Tibial nerve (tissue), 4 donors: ENCODE data around the gene C12orf54. TPM values are rescaled to one million over a fixed set of nuclear protein-coding genes. Genes with fewer than 3 reads are reported as not detected.
"Not testable (repeated sequence)": the region's sequence is repeated elsewhere in the genome, so short reads cannot be mapped to it uniquely, and the experiment has no call there.

ENCODE experiments used
- DNase-seq, 2 donors: peaks; one replicate each; pipeline ENCODE4 v3.0.0-alpha.2; 2019; ENCODE audit warnings: low spot score in 2 of 2
- H3K27ac ChIP-seq, 4 donors: fragments of 200-600 bp; sonication (generic) in 3 of 4; one replicate each; pipeline ENCODE4 v1.5.1; 2017 to 2019; ENCODE audit warnings: mild to moderate bottlenecking in 1 of 4
- H3K27me3 ChIP-seq, 2 donors: fragments of 200-600 bp; sonication (generic) in 1 of 2; one replicate each; pipeline versions ENCODE4 v1.5.1 to v1.6.0; 2017 to 2019
- H3K36me3 ChIP-seq, 3 donors: fragments of 200-600 bp; sonication (generic); one replicate each; pipeline ENCODE4 v1.5.1; 2018 to 2019
- H3K4me1 ChIP-seq, 4 donors: fragments of 200-600 bp; sonication (generic) in 3 of 4; one replicate each; pipeline ENCODE4 v1.5.1; 2017 to 2019
- H3K4me3 ChIP-seq, 4 donors: fragments of 200-600 bp; sonication (generic) in 3 of 4; one replicate each; pipeline ENCODE4 v1.5.1; 2017 to 2019; ENCODE audit warnings: mild to moderate bottlenecking in 1 of 4, moderate library complexity in 1 of 4
- H3K9me3 ChIP-seq, 4 donors: fragments of 200-600 bp; sonication (generic) in 3 of 4; one replicate each; pipeline ENCODE4 v1.5.1; 2017 to 2019
- EP300 ChIP-seq, 2 donors: sonication (generic); formaldehyde crosslinking; IDR thresholded peaks; one replicate each; pipeline ENCODE4 v1.6.1; 2017; ENCODE audit warnings: antibody characterized with exemption in 2 of 2, mild to moderate bottlenecking in 1 of 2
- POLR2A ChIP-seq, 2 donors: fragments of 450-650 bp; IDR thresholded peaks; one replicate each; pipeline ENCODE4 v1.6.1; 2017; ENCODE audit warnings: antibody characterized with exemption in 2 of 2, mild to moderate bottlenecking in 2 of 2, moderate library complexity in 2 of 2
- WGBS, 2 donors: methylation state at CpG; one replicate each; pipeline ENCODE4 v1.1.5; 2018; 5-methylcytosine and 5-hydroxymethylcytosine counted together
- total RNA-seq, 4 donors: library from RNA; depleted of rRNA; stranded (reverse); fragments of >200 nt; gene quantifications; one replicate each; pipeline ENCODE4 v1.1.0, GENCODE V29; 2016
- TF ChIP-seq, protein P1 (sequence below), 5 experiments: fragments of 200-600 bp in 3 of 5; fragments of 450-650 bp in 2 of 5; sonication (generic) in 3 of 5; IDR thresholded peaks; one replicate each; pipeline ENCODE4 v1.5.1; 2016 to 2019; ENCODE audit warnings: antibody characterized with exemption in 5 of 5, mild to moderate bottlenecking in 3 of 5, moderate library complexity in 2 of 5

C12orf54 gene
- 1 to 10 TPM in 1 of 4 donors, not detected in 3; 1.3 TPM for total RNA-seq

DNA sequence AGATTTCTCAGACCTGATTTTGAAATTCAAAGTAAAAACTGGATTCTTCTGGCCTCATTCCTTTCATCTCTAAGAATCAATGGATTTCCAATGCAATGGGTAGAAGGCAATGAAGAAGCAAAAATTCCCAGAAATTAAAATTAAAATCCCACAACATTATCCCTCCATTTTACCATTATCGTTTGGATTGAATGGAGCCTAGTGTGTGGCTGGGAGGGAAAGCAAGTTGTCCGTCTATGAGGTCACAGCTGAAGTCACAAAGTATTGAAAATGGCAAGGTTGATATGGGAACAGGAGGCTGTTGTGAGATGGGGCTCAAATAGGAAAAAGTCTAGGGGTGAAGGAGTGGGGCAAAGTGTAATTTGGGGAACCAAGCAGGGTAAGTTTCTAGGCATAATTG is at the start of gene C12orf54:
Gene C12orf54, plus strand, starts transcription at position 301 of the 400 bp plus-strand sequence. CDS start 799 bp downstream, outside the sequence.
- TF ChIP-seq POLR2A (IDR thresholded peaks at IDR 0.05): no peak
- TF ChIP-seq, protein P1, sequence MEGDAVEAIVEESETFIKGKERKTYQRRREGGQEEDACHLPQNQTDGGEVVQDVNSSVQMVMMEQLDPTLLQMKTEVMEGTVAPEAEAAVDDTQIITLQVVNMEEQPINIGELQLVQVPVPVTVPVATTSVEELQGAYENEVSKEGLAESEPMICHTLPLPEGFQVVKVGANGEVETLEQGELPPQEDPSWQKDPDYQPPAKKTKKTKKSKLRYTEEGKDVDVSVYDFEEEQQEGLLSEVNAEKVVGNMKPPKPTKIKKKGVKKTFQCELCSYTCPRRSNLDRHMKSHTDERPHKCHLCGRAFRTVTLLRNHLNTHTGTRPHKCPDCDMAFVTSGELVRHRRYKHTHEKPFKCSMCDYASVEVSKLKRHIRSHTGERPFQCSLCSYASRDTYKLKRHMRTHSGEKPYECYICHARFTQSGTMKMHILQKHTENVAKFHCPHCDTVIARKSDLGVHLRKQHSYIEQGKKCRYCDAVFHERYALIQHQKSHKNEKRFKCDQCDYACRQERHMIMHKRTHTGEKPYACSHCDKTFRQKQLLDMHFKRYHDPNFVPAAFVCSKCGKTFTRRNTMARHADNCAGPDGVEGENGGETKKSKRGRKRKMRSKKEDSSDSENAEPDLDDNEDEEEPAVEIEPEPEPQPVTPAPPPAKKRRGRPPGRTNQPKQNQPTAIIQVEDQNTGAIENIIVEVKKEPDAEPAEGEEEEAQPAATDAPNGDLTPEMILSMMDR (IDR thresholded peaks at IDR 0.05): no peak
- no peak for TF ChIP-seq EP300 (IDR thresholded peaks at IDR 0.05)
- Histone ChIP-seq H3K27me3 (no peaks in the 10 kb centered on the region), H3K36me3 (no peaks in the 10 kb centered on the region), H3K9me3 (no peaks in the 10 kb centered on the region), H3K4me3 (no peak within 1 kb of the TSS), H3K4me1 (no peaks in the 10 kb centered on the region), H3K27ac (no peak within 1 kb of the TSS)
- DNase-seq: no peak
- WGBS, 2 donors: 53 to 59% methylated on average over 2 of the region's 2 CpGs

DNA sequence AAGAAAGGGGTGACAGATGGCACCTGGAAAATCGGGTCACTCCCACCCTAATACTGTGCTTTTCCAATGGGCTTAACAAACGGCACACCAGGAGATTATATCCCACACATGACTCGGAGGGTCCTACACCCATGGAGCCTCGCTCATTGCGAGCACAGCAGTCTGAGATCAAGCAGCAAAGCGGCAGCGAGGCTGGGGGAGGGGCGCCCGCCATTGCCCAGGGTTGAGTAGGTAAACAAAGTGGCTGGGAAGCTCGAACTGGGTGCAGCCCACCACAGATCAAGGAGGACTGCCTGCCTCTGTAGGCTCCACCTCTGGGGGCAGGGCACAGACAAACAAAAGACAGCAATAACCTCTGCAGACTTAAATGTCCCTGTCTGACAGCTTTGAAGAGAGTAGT is 48.3 kb upstream of the C12orf54 start:
- H3K4me1 ChIP-seq, DNase-seq, H3K27ac ChIP-seq, H3K4me3 ChIP-seq, H3K27me3 ChIP-seq, H3K36me3 ChIP-seq: not testable (repeated sequence)
- peaks cover 0 to 16% (median 5%) of the 10 kb centered on the region in 4 donors for H3K9me3 ChIP-seq
- WGBS, 2 donors: 92 to 95% methylated on average over 10 of the region's 10 CpGs

DNA sequence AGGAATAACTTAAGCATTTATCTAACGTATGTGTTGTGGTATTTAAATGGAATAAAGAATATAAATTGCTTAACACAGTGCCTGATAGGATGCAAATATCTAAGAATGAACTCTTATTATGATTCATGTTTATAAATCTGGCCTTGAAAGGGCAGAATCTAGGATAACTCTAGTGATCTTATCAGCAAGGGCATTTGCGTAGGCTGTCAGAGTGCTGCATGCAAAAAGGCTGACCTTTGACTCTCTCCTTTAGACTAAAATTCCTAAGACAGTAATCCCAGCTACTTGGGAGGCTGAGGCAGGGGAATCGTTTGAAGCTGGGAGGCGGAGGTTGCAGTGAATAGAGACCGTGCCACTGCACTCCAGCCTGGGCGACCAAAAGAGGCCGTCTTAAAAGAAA is 41.2 kb upstream of the C12orf54 start:
- H3K4me3 ChIP-seq: no peak overlapping the region
- no peaks in the 10 kb centered on the region for H3K27me3 ChIP-seq
- no peaks in the 10 kb centered on the region for H3K9me3 ChIP-seq
- no peak for DNase-seq
- no peak overlapping the region for H3K27ac ChIP-seq
- H3K36me3 ChIP-seq: no peaks in the 10 kb centered on the region
- TF ChIP-seq, protein P1 (IDR thresholded peaks at IDR 0.05): no peak
- TF ChIP-seq POLR2A (IDR thresholded peaks at IDR 0.05): no peak
- no peak for TF ChIP-seq EP300 (IDR thresholded peaks at IDR 0.05)
- H3K4me1 ChIP-seq: no peaks in the 10 kb centered on the region
- WGBS, 2 donors: 44 to 59% methylated on average over 7 of the region's 7 CpGs

DNA sequence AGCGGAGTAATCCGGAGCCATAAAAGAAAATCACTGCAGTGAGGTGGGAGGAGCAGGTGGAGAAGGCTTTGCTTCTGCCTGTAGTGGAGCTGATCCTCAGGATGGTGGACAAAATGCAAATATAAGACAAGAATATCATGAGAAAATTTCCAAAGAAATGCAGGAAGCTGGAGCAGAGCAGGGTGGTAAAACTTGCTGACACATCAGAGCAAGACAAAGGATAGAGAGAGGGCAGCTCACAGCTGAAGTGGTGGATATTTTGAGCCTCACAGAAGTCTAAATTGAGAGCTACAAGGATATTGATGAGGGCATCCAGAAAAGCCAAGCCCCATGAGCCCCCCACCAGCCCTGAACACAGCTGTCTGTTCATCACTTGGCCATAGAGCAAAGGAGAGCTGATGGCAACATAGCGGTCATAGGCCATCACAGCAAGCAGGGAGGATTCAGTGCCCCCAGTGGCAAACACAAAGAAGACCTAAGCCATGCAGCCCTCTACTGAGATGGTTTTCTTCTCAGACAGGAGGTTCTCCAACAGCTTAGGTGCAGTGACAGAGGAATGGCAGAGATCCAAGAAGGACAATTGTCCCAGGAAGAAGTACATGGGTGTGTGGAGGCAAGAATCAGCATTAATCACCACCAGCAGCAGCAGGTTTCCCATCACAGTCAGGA is 40.0 kb upstream of the C12orf54 start:
- DNase-seq: no peak
- no peak for TF ChIP-seq EP300 (IDR thresholded peaks at IDR 0.05)
- TF ChIP-seq POLR2A (IDR thresholded peaks at IDR 0.05): no peak
- TF ChIP-seq, protein P1 (IDR thresholded peaks at IDR 0.05): no peak
- Histone ChIP-seq H3K27me3 (no peaks in the 10 kb centered on the region), H3K4me1 (no peaks in the 10 kb centered on the region), H3K27ac (no peak overlapping the region), H3K36me3 (no peaks in the 10 kb centered on the region), H3K4me3 (no peak overlapping the region), H3K9me3 (no peaks in the 10 kb centered on the region)
- 87 to 95% methylated on average over 3 of the region's 3 CpGs for WGBS, 2 donors

DNA sequence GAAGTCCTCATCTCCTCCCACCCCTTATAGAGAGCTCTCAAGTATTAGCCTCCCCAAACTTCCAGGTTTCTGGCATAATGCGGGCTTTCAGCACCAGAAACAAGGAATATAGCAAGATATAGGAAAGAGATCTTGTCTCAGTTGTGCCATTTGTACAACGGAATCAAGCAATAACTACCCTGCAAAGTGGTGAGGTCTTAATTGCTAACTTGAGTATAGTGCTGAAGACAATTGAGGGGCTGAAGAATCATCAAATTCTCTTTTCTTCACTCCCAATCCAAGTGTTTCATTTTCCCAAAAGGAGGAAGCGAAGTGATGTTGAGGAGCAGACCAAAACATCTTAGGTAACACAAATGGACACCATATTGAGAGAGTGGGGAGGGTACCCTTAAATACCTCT is 36.8 kb upstream of the C12orf54 start:
- Histone ChIP-seq H3K9me3 (peaks cover 0 to 7% (median 0%) of the 10 kb centered on the region in 4 donors), H3K4me3 (no peak overlapping the region), H3K36me3 (no peaks in the 10 kb centered on the region), H3K27ac (no peak overlapping the region), H3K27me3 (no peaks in the 10 kb centered on the region), H3K4me1 (no peaks in the 10 kb centered on the region)
- WGBS, 2 donors: 62 to 77% methylated on average over 3 of the region's 3 CpGs
- no peak for DNase-seq
- no peak for TF ChIP-seq POLR2A (IDR thresholded peaks at IDR 0.05)
- TF ChIP-seq EP300 (IDR thresholded peaks at IDR 0.05): no peak
- TF ChIP-seq, protein P1 (IDR thresholded peaks at IDR 0.05): no peak
